HG03039 (cell line): ENCODE results near the gene NDUFB6.
A peak's percentile ranks its signal among the peaks of the same experiment; 100 is the strongest.
"Not testable (repeated sequence)": the region's sequence is repeated elsewhere in the genome, so short reads cannot be mapped to it uniquely, and the experiment has no call there.

ENCODE experiments used
- ATAC-seq: cut with Tn5 transposase; IDR thresholded peaks from one replicate; pipeline ENCODE4 v1.9.1; 2021; ENCODE audit warnings: mild to moderate bottlenecking, moderate library complexity; ENCODE audit not compliant: unreplicated experiment

The NDUFB6 gene

GRCh38 chr9:32524892-32525708 lies 47.9 kb downstream of the NDUFB6 start:
- peak; percentile 26 for ATAC-seq

- ATAC-seq = not testable (repeated sequence)
Observed at GRCh38 chr9:32524558-32524891, 48.4 kb downstream of the NDUFB6 start.

- no peak for ATAC-seq
Observed at GRCh38 chr9:32523910-32524309, 49.0 kb downstream of the NDUFB6 start.

DNA sequence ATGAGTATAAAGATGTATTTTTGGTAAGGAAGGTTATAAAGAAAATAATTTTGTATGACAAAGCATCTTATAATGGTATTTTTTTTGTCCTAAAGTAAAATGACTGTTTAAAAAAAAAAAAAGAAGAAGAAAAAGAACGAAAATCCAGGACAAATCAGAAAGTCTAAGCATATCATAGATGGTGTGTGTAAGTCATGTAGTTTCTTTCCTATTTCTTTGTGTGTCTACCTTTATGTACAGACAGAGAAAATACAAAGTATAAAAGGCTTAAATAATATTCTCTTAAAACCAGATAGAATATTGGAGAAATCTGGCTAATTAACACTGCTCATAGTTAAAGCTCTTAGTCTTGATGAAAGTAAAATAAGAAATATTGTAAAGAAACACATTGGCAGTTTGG lies 54.7 kb downstream of the NDUFB6 start:
- ATAC-seq = no peak

DNA sequence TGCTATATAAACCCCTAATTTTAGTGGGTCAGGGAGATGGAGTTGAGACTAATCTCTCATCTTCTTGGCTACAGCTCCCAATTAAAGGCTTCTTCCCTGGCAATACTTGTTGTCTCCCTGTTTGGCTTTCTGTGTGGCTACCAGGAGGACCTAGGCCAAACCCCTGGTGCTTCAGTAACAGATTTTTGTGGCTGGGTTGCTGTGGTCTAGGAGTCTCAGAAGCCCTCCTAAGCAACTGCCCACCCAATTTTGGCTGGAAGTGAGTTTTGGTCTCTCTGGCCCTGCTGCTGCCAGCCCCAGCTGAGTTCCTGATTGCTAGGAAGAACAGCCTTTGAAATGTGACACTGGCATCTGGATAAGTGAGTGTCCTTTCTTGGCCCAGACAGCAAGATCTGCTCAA lies 56.7 kb downstream of the NDUFB6 start:
- no peak for ATAC-seq

DNA sequence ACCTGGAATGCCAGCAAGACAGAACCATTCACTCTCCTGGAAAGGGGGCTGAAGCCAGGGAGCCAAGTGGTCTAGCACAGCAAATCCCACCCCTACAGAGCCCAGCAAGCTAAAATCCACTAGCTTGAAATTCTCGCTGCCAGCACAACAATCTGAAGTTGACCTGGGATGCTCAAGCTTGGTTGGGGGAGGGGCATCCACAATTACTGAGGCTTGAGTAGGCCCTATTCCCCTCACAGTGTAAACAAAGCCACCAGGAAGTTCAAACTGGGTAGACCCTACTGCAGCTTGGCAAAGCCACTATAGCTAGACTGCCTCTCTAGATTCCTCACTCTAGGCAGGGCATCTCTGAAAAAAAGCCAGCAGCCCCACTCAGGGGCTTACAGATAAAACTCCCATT lies 64.2 kb downstream of the NDUFB6 start:
- no peak for ATAC-seq

- no peak for ATAC-seq
Observed at GRCh38 chr9:32503008-32503407, 70.0 kb downstream of the NDUFB6 start.
